B cell (primary cell): Measurements from ENCODE around the gene MATR3. TPM values are rescaled to one million over a fixed set of nuclear protein-coding genes. Genes with fewer than 3 reads are reported as not detected.

Experiments
- ATAC-seq: fragments of 200-7000 bp; cut with Tn5 transposase; one replicate; pipeline ENCODE4 v1.10.0; 2021; ENCODE audit warnings: low read depth, mild to moderate bottlenecking, moderate number of reproducible peaks, moderate library complexity
- CTCF ChIA-PET: fragments of 350-600 bp; sonication (Branson Sonifier 250); formaldehyde crosslinking; loops from one replicate; lab custom pipeline; 2021; ENCODE audit warnings: antibody characterized with exemption, inconsistent platforms; lab: Charles Lee
- POLR2A ChIA-PET: fragments of 350-600 bp; sonication (Branson Sonifier 250); formaldehyde crosslinking; loops from one replicate; lab custom pipeline; 2021; ENCODE audit warnings: antibody characterized with exemption; lab: Charles Lee
- DNase-seq: peaks from one replicate; pipeline ENCODE4 v3.0.0; 2013
- H2AFZ ChIP-seq: 2 replicates; pipeline ENCODE4 v1.6.1; 2012; ENCODE audit warnings: mild to moderate bottlenecking, low read depth, low read length; ENCODE audit not compliant: insufficient read depth, poor library complexity, severe bottlenecking
- H3K27ac ChIP-seq, 2 donors: 1 replicate in 1 of 2; 2 replicates in 1 of 2; pipeline ENCODE4 v1.5.1; 2012 to 2013; ENCODE audit warnings: low read length in 2 of 2, mild to moderate bottlenecking in 2 of 2, moderate library complexity in 1 of 2
- H3K27me3 ChIP-seq, 4 experiments: fragments of 200-600 bp in 1 of 4; sonication (generic) in 1 of 4; replicated peaks in 1 of 4; 1 replicate in 2 of 4; 2 replicates in 2 of 4; pipeline versions ENCODE4 v1.6.1 to v1.7.0; 2013 to 2016; ENCODE audit warnings: low read length in 3 of 4, mild to moderate bottlenecking in 2 of 4, mixed read lengths in 1 of 4, moderate library complexity in 1 of 4; ENCODE audit not compliant: insufficient read depth in 4 of 4, control insufficient read depth in 3 of 4; ENCODE audit errors: control extremely low read depth in 1 of 4
- H3K36me3 ChIP-seq, 2 experiments: replicated peaks in 1 of 2; 1 replicate in 1 of 2; 2 replicates in 1 of 2; pipeline versions ENCODE4 v1.6.1 to v1.7.1; 2013; ENCODE audit warnings: low read length in 1 of 2; ENCODE audit not compliant: insufficient read depth in 2 of 2, control insufficient read depth in 1 of 2; ENCODE audit errors: control extremely low read depth in 1 of 2, extremely low read depth in 1 of 2
- H3K4me1 ChIP-seq, 2 donors: fragments of 200-600 bp in 1 of 2; sonication (generic) in 1 of 2; 1 replicate in 1 of 2; 2 replicates in 1 of 2; pipeline versions ENCODE4 v1.5.1 to v1.6.1; 2013 to 2017; ENCODE audit warnings: low read length in 2 of 2; ENCODE audit not compliant: control insufficient read depth in 2 of 2, insufficient read depth in 2 of 2
- H3K4me2 ChIP-seq: replicated peaks from 2 replicates; pipeline ENCODE3; 2012; ENCODE audit warnings: mild to moderate bottlenecking, low read depth, low read length; ENCODE audit not compliant: poor library complexity, severe bottlenecking
- H3K4me3 ChIP-seq, 5 experiments: fragments of 200-600 bp in 1 of 5; sonication (generic) in 1 of 5; 1 replicate in 3 of 5; 2 replicates in 2 of 5; pipeline versions ENCODE4 v1.5.1 to v1.7.0; 2011 to 2016; ENCODE audit warnings: low read length in 4 of 5, mild to moderate bottlenecking in 4 of 5, low read depth in 2 of 5, control low read depth in 1 of 5, moderate library complexity in 1 of 5; ENCODE audit not compliant: insufficient read depth in 1 of 5; ENCODE audit errors: control extremely low read depth in 1 of 5, extremely low read depth in 1 of 5
- H3K79me2 ChIP-seq: fragments of 200-600 bp; sonication (generic); one replicate; pipeline ENCODE4 v1.6.0; 2016; ENCODE audit warnings: low read length; ENCODE audit not compliant: control insufficient read depth, insufficient read depth
- H3K9ac ChIP-seq: fragments of 200-600 bp; sonication (generic); 2 replicates; pipeline ENCODE4 v1.6.1; 2017; ENCODE audit warnings: mild to moderate bottlenecking, low read length, moderate library complexity
- H3K9me3 ChIP-seq, 3 donors: one replicate each; pipeline versions ENCODE4 v1.6.1 to v1.7.1; 2013; ENCODE audit warnings: low read length in 2 of 3; ENCODE audit not compliant: control insufficient read depth in 2 of 3, insufficient read depth in 1 of 3; ENCODE audit errors: control extremely low read depth in 1 of 3
- H4K20me1 ChIP-seq: 2 replicates; pipeline ENCODE4 v1.6.0; 2012; ENCODE audit warnings: mild to moderate bottlenecking, low read length; ENCODE audit not compliant: insufficient read depth, control insufficient read depth, poor library complexity, severe bottlenecking
- H3K27ac Mint-ChIP-seq: one replicate; pipeline ENCODE4 v1.8.0; 2021; ENCODE audit warnings: mixed read lengths
- H3K27me3 Mint-ChIP-seq: one replicate; pipeline ENCODE4 v1.8.0; 2021; ENCODE audit warnings: mixed read lengths
- H3K4me1 Mint-ChIP-seq: one replicate; pipeline ENCODE4 v1.8.0; 2021; ENCODE audit warnings: mixed read lengths
- H3K4me3 Mint-ChIP-seq: one replicate; pipeline ENCODE4 v1.8.0; 2021; ENCODE audit warnings: mixed read lengths
- H3K9me3 Mint-ChIP-seq: one replicate; pipeline ENCODE4 v1.8.0; 2022; ENCODE audit warnings: mixed read lengths; ENCODE audit not compliant: insufficient read depth
- CTCF ChIP-seq: fragments of 200-600 bp; IDR thresholded peaks from one replicate; pipeline ENCODE4 v1.8.0; 2022; ENCODE audit warnings: antibody characterized with exemption, mild to moderate bottlenecking
- EZH2 ChIP-seq: IDR thresholded peaks from 2 replicates; pipeline ENCODE4 v1.6.1; 2012; ENCODE audit warnings: borderline replicate concordance, low read depth, mild to moderate bottlenecking, moderate library complexity, low read length; ENCODE audit not compliant: insufficient read depth, poor library complexity, severe bottlenecking
- WGBS: methylation state at CpG from one replicate; pipeline ENCODE4 v1.1.5; 2013; ENCODE audit warnings: missing lambda C conversion rate; ENCODE audit not compliant: insufficient coverage; 5-methylcytosine and 5-hydroxymethylcytosine counted together
- intact Hi-C: fragments of 100-400 bp; cut with micrococcal nuclease; formaldehyde crosslinking; loops from one replicate; pipeline ENCODE4 v1.10.0; 2022
- polyA plus RNA-seq: library from polyadenylated mRNA; depleted of rRNA; stranded (reverse); fragments of >200 nt; gene quantifications from 2 replicates; pipeline ENCODE4 v1.2.3, GENCODE V29; 2012
- total RNA-seq, 2 donors: library from RNA; stranded (reverse); fragments of 120-200 nt in 1 of 2; gene quantifications; 1 replicate in 1 of 2; 2 replicates in 1 of 2; pipeline versions ENCODE4 v1.2.3 to v1.2.4, GENCODE V29; 2013 to 2022

Gene MATR3
- total and polyA plus RNA-seq, 2 donors (not counting 1 experiment from before 2014, with no cell fraction given): 76.7 to 243 TPM

GRCh38 chr5:139304391-139305324 is 11.1 kb downstream of the MATR3 start:
- Mint-ChIP-seq H3K4me3 (peak overlapping the region; percentile 16), H3K4me1 (peaks cover 78% of the 10 kb centered on the region), H3K27me3 (no peaks in the 10 kb centered on the region), H3K27ac (peak overlapping the region; percentile 24), H3K9me3 (no peaks in the 10 kb centered on the region)
- Histone ChIP-seq H3K36me3 (peaks cover 0 to 8% of the 10 kb centered on the region in 2 experiments), H3K9me3 (no peaks in the 10 kb centered on the region), H3K9ac (no peak overlapping the region), H3K4me3 (no peak overlapping the region), H2AFZ (no peak overlapping the region), H3K27me3 (no peaks in the 10 kb centered on the region), H3K4me1 (peaks cover 55 to 80% of the 10 kb centered on the region in 2 donors), H3K27ac (peak overlapping the region in 1 of 2 donors; percentile 49), H3K79me2 (peaks cover 100% of the 10 kb centered on the region), H3K4me2 (peak overlapping the region; percentile 20), H4K20me1 (peaks cover 97% of the 10 kb centered on the region)
- DNase-seq: no peak
- TF ChIP-seq CTCF: no peak
- no peak for TF ChIP-seq EZH2
- POLR2A ChIA-PET: interaction anchor here (0.7 kb wide), 2 partner anchors 42 to 208 kb away, joined by 3 read pairs; no protein-coding TSS in a partner anchor
- no peak for ATAC-seq
- intact Hi-C loops: loop anchor here (1.0 kb wide), 1 partner anchor 7 kb away; no protein-coding TSS in a partner anchor
- 67% methylated on average over 1 of the region's 3 CpGs for WGBS
- CTCF ChIA-PET: interaction anchor here (0.9 to 1.2 kb wide), 2 partner anchors 18 to 53 kb away, joined by 3 read pairs; no protein-coding TSS in a partner anchor
